ENCODE measurements around the gene SRBD1. TPM values are rescaled to one million over a fixed set of nuclear protein-coding genes. Genes with fewer than 3 reads are reported as not detected.
A peak's percentile ranks its signal among the peaks of the same experiment; 100 is the strongest.

Gene SRBD1
- total RNA-seq, 1 donor, result 22.4 TPM

GRCh38 chr2:45469314-45470099 is 141.6 kb downstream of the SRBD1 start:
- no peak for TF ChIP-seq CTCF (IDR thresholded peaks at IDR 0.05; ENCODE audit: insufficient read depth, low read length)
- peak; percentile 48 for DNase-seq (ENCODE audit: low read depth)

GRCh38 chr2:45468279-45468678 is 142.8 kb downstream of the SRBD1 start:
- no peak for TF ChIP-seq CTCF (IDR thresholded peaks at IDR 0.05; ENCODE audit: insufficient read depth, low read length)
- DNase-seq (ENCODE audit: low read depth), result no peak
- no peak overlapping the region for H3K4me3 ChIP-seq (ENCODE audit: low read depth, low read length)

More at GRCh38 chr2:45469314-45470099, 141.6 kb downstream of the SRBD1 start:
- no peak overlapping the region for H3K4me3 ChIP-seq (ENCODE audit: low read depth, low read length)

GRCh38 chr2:45466053-45466452 is 145.0 kb downstream of the SRBD1 start:
- TF ChIP-seq CTCF (IDR thresholded peaks at IDR 0.05; ENCODE audit: insufficient read depth, low read length), result no peak
- no peak for DNase-seq (ENCODE audit: low read depth)
- H3K4me3 ChIP-seq (ENCODE audit: low read depth, low read length), result no peak overlapping the region

- H3K4me3 ChIP-seq (ENCODE audit: low read depth, low read length), result no peak overlapping the region
- DNase-seq (ENCODE audit: low read depth), result no peak
- TF ChIP-seq CTCF (IDR thresholded peaks at IDR 0.05; ENCODE audit: insufficient read depth, low read length), result no peak
Observed at GRCh38 chr2:45460825-45461224, 150.2 kb downstream of the SRBD1 start.

GRCh38 chr2:45459860-45460259 is 151.2 kb downstream of the SRBD1 start:
- H3K4me3 ChIP-seq (ENCODE audit: low read depth, low read length), result no peak overlapping the region
- no peak for DNase-seq (ENCODE audit: low read depth)
- no peak for TF ChIP-seq CTCF (IDR thresholded peaks at IDR 0.05; ENCODE audit: insufficient read depth, low read length)

- no peak overlapping the region for H3K4me3 ChIP-seq (ENCODE audit: low read depth, low read length)
- TF ChIP-seq CTCF (IDR thresholded peaks at IDR 0.05; ENCODE audit: insufficient read depth, low read length), result no peak
- peak; percentile 77 for DNase-seq (ENCODE audit: low read depth)
Observed at GRCh38 chr2:45458909-45459563, 152.0 kb downstream of the SRBD1 start.

Data from fibroblast of the aortic adventitia (primary cell).